HT-29 (cell line): Measurements from ENCODE around the gene NTM. TPM values are rescaled to one million over a fixed set of nuclear protein-coding genes. Genes with fewer than 3 reads are reported as not detected.
"Not testable (repeated sequence)": the region's sequence is repeated elsewhere in the genome, so short reads cannot be mapped to it uniquely, and the experiment has no call there.

ENCODE experiments used
- DNase-seq: peaks from one replicate; pipeline ENCODE4 v3.0.0-alpha.2; 2015; ENCODE audit warnings: low spot score
- total RNA-seq: library from RNA; depleted of rRNA; stranded (reverse); fragments of >200 nt; shearing (Covaris generic); gene quantifications from 2 replicates; pipeline ENCODE4 v1.2.3, GENCODE V29; 2014

NTM gene
- total RNA-seq, 1 experiment from 2014 or later, result not detected

GRCh38 chr11:132343445-132344175, 973.2 kb downstream of the NTM start:
- no peak for DNase-seq

- no peak for DNase-seq
Observed at GRCh38 chr11:132346558-132347148, 976.2 kb downstream of the NTM start.

GRCh38 chr11:132347156-132348090, 977.0 kb downstream of the NTM start:
- DNase-seq, result no peak

GRCh38 chr11:132349811-132350733, 979.7 kb downstream of the NTM start:
- no peak for DNase-seq

GRCh38 chr11:132351050-132351449, 980.6 kb downstream of the NTM start:
- DNase-seq, result no peak

- no peak for DNase-seq
Observed at GRCh38 chr11:132352497-132352896, 982.1 kb downstream of the NTM start.

- DNase-seq, result no peak
Observed at GRCh38 chr11:132353255-132353654, 982.8 kb downstream of the NTM start.

GRCh38 chr11:132357811-132358572, 987.6 kb downstream of the NTM start:
- DNase-seq, result no peak

GRCh38 chr11:132358573-132358953, 988.1 kb downstream of the NTM start:
- no peak for DNase-seq

- no peak for DNase-seq
Observed at GRCh38 chr11:132361011-132361550, 990.7 kb downstream of the NTM start.

GRCh38 chr11:132365650-132366049, 995.2 kb downstream of the NTM start:
- no peak for DNase-seq

- no peak for DNase-seq
Observed at GRCh38 chr11:132367293-132367692, 996.9 kb downstream of the NTM start.

- DNase-seq, result not testable (repeated sequence)
Observed at GRCh38 chr11:132370114-132370513, 999.7 kb downstream of the NTM start.

GRCh38 chr11:132373405-132374143, 1003.2 kb downstream of the NTM start:
- DNase-seq, result no peak

GRCh38 chr11:132379540-132379939, 1009.1 kb downstream of the NTM start:
- no peak for DNase-seq
